AG09319 (cell line): ENCODE data around the gene GSAP.

Experiments used
- DNase-seq: peaks from one replicate; pipeline ENCODE4 v3.0.0-alpha.2; 2010; ENCODE audit warnings: low read depth; ENCODE audit errors: extremely low read depth
- CTCF ChIP-seq: IDR thresholded peaks from 2 replicates; pipeline ENCODE4 v1.5.1; 2011; ENCODE audit warnings: low read depth, mild to moderate bottlenecking, inconsistent platforms, low read length, moderate library complexity

GSAP gene

DNA sequence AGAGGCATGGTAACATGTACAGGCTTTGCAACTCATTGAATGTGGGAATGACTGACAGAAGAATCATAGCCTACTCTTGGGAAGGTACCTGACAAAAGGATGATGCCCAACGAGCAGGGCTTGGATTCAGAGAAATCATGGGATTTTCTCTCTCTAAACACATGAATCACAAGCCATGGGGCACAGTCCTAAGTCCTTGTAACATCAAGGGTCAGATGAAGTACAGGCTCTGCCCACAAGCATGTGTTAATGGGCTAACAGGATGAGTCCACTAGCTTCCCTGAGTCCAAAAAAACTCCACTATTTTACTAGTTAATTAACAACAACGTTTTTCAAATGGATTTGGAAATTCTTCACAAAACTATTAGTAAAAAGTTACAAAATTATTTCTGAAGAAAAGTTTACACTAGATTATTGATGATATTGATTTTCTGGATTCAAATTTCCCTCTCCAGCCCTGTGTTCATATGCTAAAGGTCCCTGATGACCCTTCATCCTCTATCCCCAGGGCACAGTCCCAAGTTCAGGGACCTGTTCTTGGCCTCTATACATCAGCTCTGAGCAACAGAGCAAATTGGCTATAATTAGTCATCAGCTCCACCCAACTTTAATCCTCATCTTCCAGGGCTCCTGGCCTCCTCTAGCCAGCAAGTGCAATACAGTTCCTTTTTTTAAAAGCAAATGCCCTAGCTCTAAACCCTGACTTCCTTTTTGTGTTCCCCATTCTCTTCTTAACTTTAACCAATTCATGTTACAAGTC lies 99.8 kb downstream of the GSAP start:
- DNase-seq, result no peak
- TF ChIP-seq CTCF, result no peak

- peak; percentile 30 for DNase-seq
- TF ChIP-seq CTCF, result peak; percentile 12
Observed at GRCh38 chr7:77315182-77315591, 101.0 kb downstream of the GSAP start.

DNA sequence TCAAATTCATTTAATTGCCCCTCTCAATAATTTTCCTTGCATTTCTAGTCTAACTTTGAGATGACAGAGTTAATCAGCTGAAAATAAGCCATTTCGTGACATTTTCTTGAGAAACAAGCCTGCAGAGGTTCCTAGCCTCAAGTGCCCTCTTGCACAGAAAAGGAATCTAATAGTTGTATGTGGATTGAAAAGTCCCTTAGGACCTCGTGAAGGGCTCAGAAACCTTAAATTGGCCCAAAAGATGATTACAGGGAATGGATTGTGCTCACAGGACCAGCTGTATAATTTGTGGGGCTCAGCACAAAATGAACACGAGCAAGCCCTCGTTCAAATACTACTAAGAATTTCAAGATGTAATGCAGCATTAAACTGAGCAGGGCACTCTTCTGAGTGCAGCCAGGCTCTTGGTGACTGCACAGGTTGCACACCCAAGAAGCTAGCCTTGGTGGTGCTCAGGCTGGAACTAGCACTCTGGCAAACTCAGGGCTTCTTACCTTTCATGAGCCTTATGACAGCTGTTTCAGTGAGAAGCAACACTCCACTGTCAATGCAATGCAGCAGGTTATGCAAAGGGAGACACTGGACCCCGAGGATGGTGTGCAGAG lies 102.2 kb downstream of the GSAP start:
- no peak for TF ChIP-seq CTCF
- no peak for DNase-seq

DNA sequence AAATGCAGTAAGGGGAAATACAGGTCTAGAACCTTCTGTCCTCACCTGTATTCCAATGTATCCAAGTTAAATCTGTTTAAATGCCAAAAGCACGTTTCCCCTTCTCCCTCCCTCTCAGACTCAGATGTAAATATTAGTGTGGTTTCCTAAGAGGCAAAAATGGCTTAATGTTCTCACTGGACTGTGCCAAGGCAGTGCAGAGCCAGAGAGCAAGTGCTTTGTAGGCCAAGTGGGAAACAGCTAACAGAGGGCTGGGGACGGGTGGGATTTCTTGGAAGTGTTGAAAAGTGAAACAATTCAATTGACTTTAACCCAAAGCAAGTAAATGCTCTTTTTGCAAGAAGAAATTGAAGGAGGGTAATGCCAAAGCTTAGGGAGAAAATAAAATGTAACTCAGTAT lies 103.1 kb downstream of the GSAP start:
- TF ChIP-seq CTCF, result no peak
- DNase-seq, result no peak

DNA sequence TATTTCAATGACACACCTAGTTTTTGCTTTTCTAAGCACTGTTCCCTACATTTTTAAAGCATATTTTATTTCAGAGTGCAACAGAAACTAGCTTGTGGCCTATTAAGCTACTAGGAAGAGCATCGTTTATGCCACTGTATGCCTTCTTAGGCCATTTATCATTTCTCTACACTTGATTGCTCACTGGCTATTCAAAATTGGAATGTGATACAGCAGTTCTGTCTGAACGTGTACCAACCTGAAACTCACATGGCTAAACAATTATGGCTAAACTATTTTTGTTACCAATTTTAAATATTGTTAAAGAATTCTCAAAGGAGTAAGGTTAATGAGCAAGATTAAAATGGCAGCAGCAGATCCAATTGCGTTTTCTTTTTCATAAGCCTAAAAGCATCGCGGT lies 105.2 kb downstream of the GSAP start:
- DNase-seq, result no peak

GRCh38 chr7:77309714-77310220 lies 106.4 kb downstream of the GSAP start:
- no peak for DNase-seq
- TF ChIP-seq CTCF, result no peak

More for the DNA sequence above, 105.2 kb downstream of the GSAP start:
- TF ChIP-seq CTCF, result no peak

GRCh38 chr7:77308792-77309191 lies 107.4 kb downstream of the GSAP start:
- no peak for DNase-seq
- no peak for TF ChIP-seq CTCF
